GM12874 (cell line): Measurements from ENCODE around the gene CXCL16.

Source experiments
- CTCF ChIP-seq: IDR thresholded peaks from 2 replicates; pipeline ENCODE4 v1.5.1; 2011; ENCODE audit warnings: low read depth, mild to moderate bottlenecking, control low read depth, low read length, moderate library complexity; ENCODE audit not compliant: insufficient read depth

CXCL16 gene

GRCh38 chr17:4747847-4748246 is 8.1 kb upstream of the CXCL16 start:
- TF ChIP-seq CTCF, result no peak

- no peak for TF ChIP-seq CTCF
Measured at GRCh38 chr17:4744999-4745969, 5.6 kb upstream of the CXCL16 start.

GRCh38 chr17:4743898-4744297 is 4.2 kb upstream of the CXCL16 start:
- no peak for TF ChIP-seq CTCF

- TF ChIP-seq CTCF, result no peak
Measured at GRCh38 chr17:4743216-4743615, 3.5 kb upstream of the CXCL16 start.

GRCh38 chr17:4742629-4743028 is 2.9 kb upstream of the CXCL16 start:
- TF ChIP-seq CTCF, result no peak

GRCh38 chr17:4742133-4742532 is 2.4 kb upstream of the CXCL16 start:
- no peak for TF ChIP-seq CTCF

- TF ChIP-seq CTCF, result no peak
Measured at GRCh38 chr17:4741544-4741943, 1.8 kb upstream of the CXCL16 start.
